IMR-90 (cell line): Measurements from ENCODE around the gene INO80D. TPM values are rescaled to one million over a fixed set of nuclear protein-coding genes. Genes with fewer than 3 reads are reported as not detected.

Experiments used
- ATAC-seq: fragments of 200-7000 bp; cut with Tn5 transposase; 2 replicates; pipeline ENCODE4 v1.9.1; 2020; ENCODE audit warnings: low read depth, mild to moderate bottlenecking, moderate library complexity
- BruUV-seq: library from RNA; stranded (reverse); fragments of 400-500 nt; replicated peaks from 2 replicates; lab custom pipeline; 2021; lab: Mats Ljungman, UMichigan
- CTCF ChIA-PET: fragments of 300-600 bp; formaldehyde crosslinking; extraction: SDS; loops from one replicate; lab custom pipeline; 2021; ENCODE audit warnings: antibody characterized with exemption; lab: Yijun Ruan, JAX
- POLR2A ChIA-PET: fragments of 300-600 bp; sonication (Branson Sonifier 250); formaldehyde crosslinking; loops from one replicate; lab custom pipeline; 2022; ENCODE audit warnings: antibody characterized with exemption; ENCODE audit not compliant: unreplicated experiment; lab: Charles Lee
- DNase-seq: peaks from one replicate; pipeline ENCODE4 v3.0.0; 2013
- H2AFZ ChIP-seq: replicated peaks from 2 replicates; pipeline ENCODE3; 2013; ENCODE audit warnings: low read length, mild to moderate bottlenecking; ENCODE audit not compliant: poor library complexity
- H2AK5ac ChIP-seq: 2 replicates; pipeline ENCODE4 v1.6.1; 2013; ENCODE audit warnings: low read depth, low read length, inconsistent platforms
- H2AK9ac ChIP-seq: replicated peaks from 2 replicates; pipeline ENCODE3; 2013; ENCODE audit warnings: mild to moderate bottlenecking, low read depth, low read length, moderate library complexity; ENCODE audit not compliant: poor library complexity
- H2BK120ac ChIP-seq: 2 replicates; pipeline ENCODE4 v1.6.1; 2013; ENCODE audit warnings: low read depth, low read length, inconsistent platforms
- H2BK15ac ChIP-seq: 3 replicates; pipeline ENCODE4 v1.6.1; 2013; ENCODE audit warnings: low read depth, low read length, inconsistent platforms
- H2BK20ac ChIP-seq: 2 replicates; pipeline ENCODE4 v1.6.1; 2013; ENCODE audit warnings: low read depth, mild to moderate bottlenecking, inconsistent platforms, low read length, moderate library complexity
- H2BK5ac ChIP-seq: 2 replicates; pipeline ENCODE4 v1.6.1; 2013; ENCODE audit warnings: mild to moderate bottlenecking, low read depth, low read length, inconsistent platforms; ENCODE audit not compliant: poor library complexity, severe bottlenecking
- H3K14ac ChIP-seq: replicated peaks from 2 replicates; pipeline ENCODE4 v1.6.1; 2013; ENCODE audit warnings: low read depth, low read length, inconsistent platforms
- H3K18ac ChIP-seq: 2 replicates; pipeline ENCODE4 v1.6.1; 2013; ENCODE audit warnings: low read depth, low read length, control low read depth
- H3K23ac ChIP-seq: 2 replicates; pipeline ENCODE4 v1.6.1; 2013; ENCODE audit warnings: low read depth, low read length, inconsistent platforms
- H3K27ac ChIP-seq: 2 replicates; pipeline ENCODE4 v1.5.1; 2013; ENCODE audit warnings: mild to moderate bottlenecking, control low read depth, low read length; ENCODE audit not compliant: insufficient read depth
- H3K27me3 ChIP-seq: 2 replicates; pipeline ENCODE4 v1.6.1; 2013; ENCODE audit warnings: low read length; ENCODE audit not compliant: control insufficient read depth, insufficient read depth
- H3K36me3 ChIP-seq: 2 replicates; pipeline ENCODE4 v1.6.1; 2013; ENCODE audit warnings: low read length, mixed read lengths; ENCODE audit not compliant: control insufficient read depth, insufficient read depth
- H3K4ac ChIP-seq: 2 replicates; pipeline ENCODE4 v1.6.1; 2013; ENCODE audit warnings: low read depth, low read length, inconsistent platforms
- H3K4me1 ChIP-seq: 2 replicates; pipeline ENCODE4 v1.6.1; 2013; ENCODE audit warnings: low read length, mixed read lengths; ENCODE audit not compliant: control insufficient read depth, insufficient read depth
- H3K4me2 ChIP-seq: 2 replicates; pipeline ENCODE4 v1.6.1; 2013; ENCODE audit warnings: low read depth, mild to moderate bottlenecking, control low read depth, low read length, moderate library complexity
- H3K4me3 ChIP-seq: 2 replicates; pipeline ENCODE4 v1.5.1; 2013; ENCODE audit warnings: low read depth, mild to moderate bottlenecking, control low read depth, low read length, moderate library complexity; ENCODE audit not compliant: insufficient read depth
- H3K56ac ChIP-seq: 2 replicates; pipeline ENCODE4 v1.6.1; 2013; ENCODE audit warnings: low read length, inconsistent platforms; ENCODE audit not compliant: insufficient read depth; ENCODE audit errors: extremely low read depth
- H3K79me1 ChIP-seq, 2 experiments: 2 replicates each; pipeline ENCODE4 v1.6.1; 2013; ENCODE audit warnings: low read length in 2 of 2, inconsistent platforms in 1 of 2, low read depth in 1 of 2
- H3K9ac ChIP-seq: 2 replicates; pipeline ENCODE4 v1.6.1; 2013; ENCODE audit warnings: low read depth, low read length, control low read depth
- H3K9me1 ChIP-seq: 2 replicates; pipeline ENCODE4 v1.6.1; 2013; ENCODE audit warnings: low read length, inconsistent platforms; ENCODE audit not compliant: insufficient read depth
- H3K9me3 ChIP-seq: 2 replicates; pipeline ENCODE4 v1.6.1; 2013; ENCODE audit warnings: low read length; ENCODE audit not compliant: control insufficient read depth, insufficient read depth
- H4K20me1 ChIP-seq: 2 replicates; pipeline ENCODE4 v1.6.1; 2013; ENCODE audit warnings: low read length, inconsistent platforms; ENCODE audit not compliant: insufficient read depth
- H4K5ac ChIP-seq: 2 replicates; pipeline ENCODE4 v1.6.1; 2013; ENCODE audit warnings: mild to moderate bottlenecking, low read depth, low read length, control low read depth
- H4K8ac ChIP-seq, 2 experiments: 2 replicates each; pipeline ENCODE4 v1.6.1; 2013; ENCODE audit warnings: low read depth in 2 of 2, low read length in 2 of 2, control low read depth in 1 of 2, inconsistent platforms in 1 of 2
- H4K91ac ChIP-seq: 2 replicates; pipeline ENCODE4 v1.6.1; 2013; ENCODE audit warnings: low read depth, low read length, inconsistent platforms; ENCODE audit not compliant: insufficient read depth
- BHLHE40 ChIP-seq: fragments of 150-350 bp; IDR thresholded peaks from 2 replicates; pipeline ENCODE4 v1.6.1; 2016; ENCODE audit warnings: mild to moderate bottlenecking, low read depth, low read length
- CEBPB ChIP-seq: IDR thresholded peaks from 2 replicates; pipeline ENCODE4 v1.6.1; 2012; ENCODE audit warnings: low read depth, low read length, improper control_type of control experiment
- CTCF ChIP-seq: conservative IDR thresholded peaks from 2 replicates; pipeline ENCODE4 v1.5.1; 2012; ENCODE audit warnings: mild to moderate bottlenecking, low read depth, low read length, improper control_type of control experiment
- FOS ChIP-seq: fragments of 150-350 bp; IDR thresholded peaks from 2 replicates; pipeline ENCODE4 v1.6.1; 2016; ENCODE audit warnings: low read depth, low read length
- MAFK ChIP-seq: IDR thresholded peaks from 2 replicates; pipeline ENCODE4 v1.6.1; 2012; ENCODE audit warnings: low read depth, low read length, improper control_type of control experiment
- NFE2L2 ChIP-seq: fragments of 150-350 bp; IDR thresholded peaks from 2 replicates; pipeline ENCODE4 v1.6.1; 2016; ENCODE audit warnings: low read depth, mild to moderate bottlenecking, low read length
- RCOR1 ChIP-seq: IDR thresholded peaks from 2 replicates; pipeline ENCODE4 v1.6.1; 2012; ENCODE audit warnings: mild to moderate bottlenecking, low read length, improper control_type of control experiment; ENCODE audit not compliant: insufficient replicate concordance
- RFX5 ChIP-seq: IDR thresholded peaks from 2 replicates; pipeline ENCODE4 v1.8.0; 2012; ENCODE audit warnings: low read depth, mild to moderate bottlenecking, low read length, moderate library complexity
- WGBS, 2 experiments: methylation state at CpG; one replicate each; pipeline versions ENCODE4 v1.1.5 to v1.1.7; 2013; ENCODE audit warnings: missing lambda C conversion rate in 2 of 2; ENCODE audit not compliant: insufficient read length in 1 of 2; ENCODE audit errors: extremely low coverage in 2 of 2; 5-methylcytosine and 5-hydroxymethylcytosine counted together
- dilution Hi-C: fragments of 300-500 bp; cut with HindIII; formaldehyde crosslinking; loops from one replicate; pipeline ENCODE4 v1.14.3; 2018; ENCODE audit warnings: low sequenced_read_pairs; ENCODE audit not compliant: unreplicated experiment
- in situ Hi-C: fragments of 300-500 bp; cut with MboI; formaldehyde crosslinking; loops from 3 replicates; pipeline ENCODE4 v1.14.3; 2019; ENCODE audit warnings: low sequenced_read_pairs, inconsistent platforms, mixed read lengths
- intact Hi-C: fragments of 100-400 bp; cut with micrococcal nuclease; formaldehyde crosslinking; loops from 2 replicates; pipeline ENCODE4 v1.10.0; 2022
- polyA plus RNA-seq, 3 experiments: library from polyadenylated mRNA; depleted of rRNA; stranded (reverse); fragments of >200 nt; gene quantifications; 2 replicates each; pipeline ENCODE4 v1.2.3, GENCODE V29; 2012; ENCODE audit warnings: low replicate concordance in 1 of 3
- total RNA-seq: library from RNA; depleted of rRNA; stranded (reverse); fragments of >200 nt; gene quantifications from 2 replicates; pipeline ENCODE4 v1.2.3, GENCODE V29; 2012
- TF ChIP-seq, protein P1 (sequence below): fragments of 150-350 bp; IDR thresholded peaks from 2 replicates; pipeline ENCODE4 v1.6.1; 2016; ENCODE audit warnings: low read depth, mild to moderate bottlenecking, low read length, moderate library complexity, borderline replicate concordance

The INO80D gene
- total and polyA plus RNA-seq, 2 of the 4 experiments (the other 2 are of a cell fraction), result 0.79 to 4.5 TPM

- no peak for TF ChIP-seq RFX5
- TF ChIP-seq MAFK, result no peak
- TF ChIP-seq BHLHE40, result no peak
- TF ChIP-seq, protein P1, sequence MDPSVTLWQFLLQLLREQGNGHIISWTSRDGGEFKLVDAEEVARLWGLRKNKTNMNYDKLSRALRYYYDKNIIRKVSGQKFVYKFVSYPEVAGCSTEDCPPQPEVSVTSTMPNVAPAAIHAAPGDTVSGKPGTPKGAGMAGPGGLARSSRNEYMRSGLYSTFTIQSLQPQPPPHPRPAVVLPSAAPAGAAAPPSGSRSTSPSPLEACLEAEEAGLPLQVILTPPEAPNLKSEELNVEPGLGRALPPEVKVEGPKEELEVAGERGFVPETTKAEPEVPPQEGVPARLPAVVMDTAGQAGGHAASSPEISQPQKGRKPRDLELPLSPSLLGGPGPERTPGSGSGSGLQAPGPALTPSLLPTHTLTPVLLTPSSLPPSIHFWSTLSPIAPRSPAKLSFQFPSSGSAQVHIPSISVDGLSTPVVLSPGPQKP, result no peak
- no peak for TF ChIP-seq RCOR1
- no peak for TF ChIP-seq CTCF
- no peak for TF ChIP-seq CEBPB
- no peak for TF ChIP-seq NFE2L2
- no peak for TF ChIP-seq FOS
- H4K91ac ChIP-seq, result no peak overlapping the region
- no peak overlapping the region for H2AK5ac ChIP-seq
- no CpG with 5 or more reads among the region's 5 CpGs for WGBS, 2 experiments
- BruUV-seq, result no TSS peak
- H4K20me1 ChIP-seq, result no peaks in the 10 kb centered on the region
- no peak overlapping the region for H4K5ac ChIP-seq
- CTCF ChIA-PET, result no interaction called here
- no peak overlapping the region for H2BK5ac ChIP-seq
- H2BK15ac ChIP-seq, result no peak overlapping the region
- intact Hi-C loops (no loop called here), in situ Hi-C loops (no loop called here), dilution Hi-C loops (no loop called here)
- H3K4me2 ChIP-seq, result no peak overlapping the region
- DNase-seq (no peak), ATAC-seq (no peak)
- no peak overlapping the region for H3K23ac ChIP-seq
- no peaks in the 10 kb centered on the region for H3K36me3 ChIP-seq
- H3K9ac ChIP-seq, result no peak overlapping the region
- H2AK9ac ChIP-seq, result no peak overlapping the region
- H2BK120ac ChIP-seq, result no peak overlapping the region
- no peak overlapping the region for H4K8ac ChIP-seq
- no peak overlapping the region for H3K4me3 ChIP-seq
- H3K79me1 ChIP-seq, result no peaks in the 10 kb centered on the region
- peaks cover 16% of the 10 kb centered on the region for H3K27me3 ChIP-seq
- no peak overlapping the region for H3K56ac ChIP-seq
- H2BK20ac ChIP-seq, result no peak overlapping the region
- POLR2A ChIA-PET, result no interaction called here
- H3K4ac ChIP-seq, result no peak overlapping the region
- H3K4me1 ChIP-seq, result peaks cover under 1% of the 10 kb centered on the region
- no peak overlapping the region for H3K27ac ChIP-seq
- H3K18ac ChIP-seq, result no peak overlapping the region
- no peaks in the 10 kb centered on the region for H3K9me1 ChIP-seq
- no peak overlapping the region for H2AFZ ChIP-seq
- H3K14ac ChIP-seq, result no peak overlapping the region
- H3K9me3 ChIP-seq, result no peaks in the 10 kb centered on the region
Observed at GRCh38 chr2:205970348-205970747, 115.6 kb downstream of the INO80D start.
